ENCODE measurements around the gene KCTD13.
"Not testable (repeated sequence)": the region's sequence is repeated elsewhere in the genome, so short reads cannot be mapped to it uniquely, and the experiment has no call there.

The KCTD13 gene

GRCh38 chr16:29877266-29877961 lies 48.6 kb downstream of the KCTD13 start:
- no peak for DNase-seq (ENCODE audit: low spot score)

GRCh38 chr16:29876594-29877249 lies 49.3 kb downstream of the KCTD13 start:
- DNase-seq (ENCODE audit: low spot score): no peak

DNA sequence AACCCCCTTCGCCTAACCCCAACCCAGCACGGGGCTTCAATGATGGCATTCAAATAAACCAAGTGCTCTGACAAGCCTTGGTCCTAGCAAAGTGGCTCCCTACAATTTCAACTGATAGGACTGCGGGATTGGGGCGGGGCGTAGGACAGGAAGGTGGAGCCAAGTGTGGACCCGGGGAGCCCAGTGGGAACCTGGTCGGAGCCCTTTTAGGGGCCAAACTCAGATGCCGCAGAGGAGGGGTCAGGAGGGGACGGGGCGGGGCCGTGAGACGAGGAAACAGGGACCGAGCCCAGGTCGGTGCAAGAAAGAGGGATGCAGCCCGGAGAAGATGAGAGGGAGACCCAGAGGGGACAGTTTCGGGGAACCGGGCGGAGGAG lies 49.8 kb downstream of the KCTD13 start:
- no peak for DNase-seq (ENCODE audit: low spot score)

- no peak for DNase-seq (ENCODE audit: low spot score)
These were observed 50.8 kb downstream of the KCTD13 start for GRCh38 chr16:29875206-29875605.

DNA sequence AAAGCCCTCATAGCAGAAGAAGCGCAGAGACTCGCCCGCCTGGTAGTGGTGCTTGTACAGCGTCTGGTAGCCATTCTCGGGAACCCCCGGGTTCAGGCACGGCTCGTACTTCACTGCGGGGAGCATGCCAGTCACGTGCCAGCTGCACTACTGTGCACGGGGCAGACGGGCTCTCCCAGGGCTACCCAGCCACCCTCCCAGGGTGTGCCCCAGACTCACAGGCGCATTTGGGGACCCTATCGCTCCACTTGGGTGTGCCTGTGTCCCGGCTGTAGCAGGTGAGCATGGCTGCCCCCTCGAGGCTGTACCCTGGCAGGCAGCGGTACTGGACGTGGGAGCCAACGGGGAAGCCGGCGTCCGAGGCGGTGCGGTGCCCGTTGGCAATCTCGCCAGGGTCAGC lies 52.7 kb downstream of the KCTD13 start:
- no peak for DNase-seq (ENCODE audit: low spot score)

DNA sequence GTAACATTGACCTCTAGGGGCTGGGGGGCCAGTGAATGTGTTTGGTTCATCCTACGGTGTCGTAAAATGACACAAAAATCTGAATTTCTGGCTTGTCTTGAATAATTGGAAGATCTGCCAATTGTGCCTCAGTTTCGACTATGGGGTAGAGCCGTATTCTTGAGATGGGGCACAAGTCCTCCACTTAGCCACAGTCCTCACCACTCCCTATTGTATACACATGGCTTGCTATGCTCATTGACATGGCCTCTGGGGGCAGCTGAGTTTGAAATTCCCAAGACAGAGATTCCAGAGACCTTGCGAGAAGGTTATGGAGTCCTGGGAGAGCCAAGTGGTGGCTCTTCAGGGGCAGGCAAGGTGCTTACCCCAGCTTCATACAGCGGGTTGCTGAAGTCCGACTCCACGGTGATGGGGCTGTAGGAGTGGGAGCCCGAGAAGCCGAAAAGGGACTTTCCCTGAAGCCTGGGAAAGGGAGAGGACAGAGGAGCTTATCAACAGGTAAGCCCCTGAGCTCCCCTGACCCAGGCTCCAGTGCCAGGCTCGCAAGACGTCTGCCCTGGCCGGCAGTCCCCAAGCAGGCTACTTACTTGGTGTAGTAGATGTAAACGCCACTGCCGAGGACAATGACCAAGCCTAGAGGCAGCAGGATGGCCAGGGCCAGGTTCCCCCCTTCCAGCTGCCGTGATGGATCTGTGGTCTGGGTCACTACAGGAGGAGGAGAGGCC lies 54.0 kb downstream of the KCTD13 start:
- no peak for DNase-seq (ENCODE audit: low spot score)

DNA sequence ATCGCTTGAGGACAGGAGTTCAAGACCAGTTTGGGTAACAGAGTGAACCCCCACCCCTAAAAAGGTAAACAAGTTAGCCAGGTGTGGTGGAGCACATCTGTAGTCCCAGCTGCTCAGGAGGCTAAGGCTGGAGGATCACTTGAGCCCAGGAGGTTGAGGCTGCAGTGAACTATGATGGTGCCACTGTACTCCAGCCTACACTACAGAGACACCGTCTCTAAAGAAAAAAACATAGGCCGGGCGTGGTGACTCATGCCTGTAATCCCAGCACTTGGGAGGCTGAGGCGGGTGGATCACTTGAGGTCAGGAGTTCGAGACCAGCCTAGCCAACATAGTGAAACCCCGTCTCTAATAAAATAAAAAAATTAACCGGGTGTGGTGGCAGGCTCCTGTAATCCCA lies 57.0 kb downstream of the KCTD13 start:
- not testable (repeated sequence) for DNase-seq (ENCODE audit: low spot score)

DNA sequence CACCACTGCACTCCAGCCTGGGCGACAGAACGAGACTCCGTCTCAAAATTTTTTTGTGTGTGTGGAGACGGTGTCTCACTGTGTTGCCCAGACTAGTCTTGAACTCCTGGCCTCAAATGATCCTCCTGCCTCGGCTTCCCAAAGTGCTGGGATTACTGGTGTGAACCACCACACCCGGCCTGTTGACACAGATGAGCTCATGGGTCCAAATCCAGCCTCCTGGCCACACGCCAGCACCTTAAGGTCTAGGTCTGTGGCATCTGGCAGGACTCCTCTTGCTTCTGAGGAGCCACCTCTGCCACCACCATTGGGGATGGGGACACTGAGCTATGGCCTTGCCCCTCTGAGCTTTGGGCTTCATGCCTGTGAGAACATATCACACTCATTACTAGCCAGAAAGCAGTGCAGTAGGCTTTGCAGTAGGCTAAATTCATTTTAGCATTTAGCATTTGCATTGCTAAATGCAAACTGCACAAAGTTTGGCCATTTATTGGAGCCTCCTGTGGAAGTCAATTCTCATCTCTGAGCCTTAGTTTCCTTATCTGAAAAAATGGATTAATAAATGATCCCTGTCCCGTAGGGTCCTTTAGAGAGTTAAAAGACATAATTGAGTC lies 57.5 kb downstream of the KCTD13 start:
- DNase-seq (ENCODE audit: low spot score): no peak

GRCh38 chr16:29864205-29864604 lies 61.8 kb downstream of the KCTD13 start:
- DNase-seq (ENCODE audit: low spot score): no peak

GRCh38 chr16:29863669-29863984 lies 62.4 kb downstream of the KCTD13 start:
- DNase-seq (ENCODE audit: low spot score): no peak

- peak; percentile 91 for DNase-seq (ENCODE audit: low spot score)
These were observed 63.0 kb downstream of the KCTD13 start, which contains the start of gene CDIPT for GRCh38 chr16:29862884-29863668. TSS of gene CDIPT (minus strand) at chr16:29863226. CDS start at chr16:29862857, 369 bp downstream.

DNA sequence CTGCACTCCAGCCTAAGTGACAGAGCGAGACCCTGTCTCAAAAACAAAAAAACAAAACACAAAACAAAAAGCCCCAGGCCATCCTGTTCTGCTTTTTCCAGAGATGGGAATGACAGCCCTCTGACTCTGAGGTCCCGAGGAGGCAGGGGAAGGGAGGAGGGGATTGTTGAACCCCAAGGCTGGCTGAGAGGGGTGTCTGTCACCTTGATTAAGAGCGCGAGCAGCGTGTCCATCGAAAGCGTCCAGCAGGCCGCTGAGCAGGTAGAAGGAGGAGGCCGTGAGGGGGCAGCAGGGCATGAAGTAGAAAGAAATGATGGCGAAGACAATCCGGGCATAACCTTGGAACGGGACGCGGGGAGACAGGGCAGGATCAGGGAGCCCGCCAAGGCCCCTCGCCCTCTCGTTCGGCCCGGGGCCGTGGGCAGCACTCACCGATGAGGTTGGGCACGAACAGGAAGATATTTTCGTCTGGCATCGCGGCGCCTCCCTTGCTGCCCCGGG lies 63.6 kb downstream of the KCTD13 start:
- DNase-seq (ENCODE audit: low spot score): peak; percentile 34

DNA sequence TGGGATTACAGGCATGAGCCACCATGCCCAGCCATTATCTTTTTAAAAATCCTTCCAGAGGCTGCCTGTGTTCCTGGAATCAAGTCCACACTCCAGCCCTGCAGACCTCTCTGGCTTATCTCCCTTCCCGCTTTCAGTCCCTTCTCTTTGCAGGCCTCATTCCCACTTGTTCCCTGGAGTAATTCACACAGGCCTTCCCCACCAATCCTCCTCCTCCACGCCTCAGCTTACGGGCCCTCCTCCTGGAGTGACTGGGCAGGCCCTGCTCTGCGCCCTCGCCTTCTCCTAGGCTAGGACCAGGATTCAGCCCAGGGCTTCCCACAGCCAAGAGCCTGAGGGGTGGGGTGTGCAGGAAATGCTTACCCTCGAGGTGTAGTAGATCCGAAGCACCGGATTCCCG lies 65.8 kb downstream of the KCTD13 start:
- no peak for DNase-seq (ENCODE audit: low spot score)

DNA sequence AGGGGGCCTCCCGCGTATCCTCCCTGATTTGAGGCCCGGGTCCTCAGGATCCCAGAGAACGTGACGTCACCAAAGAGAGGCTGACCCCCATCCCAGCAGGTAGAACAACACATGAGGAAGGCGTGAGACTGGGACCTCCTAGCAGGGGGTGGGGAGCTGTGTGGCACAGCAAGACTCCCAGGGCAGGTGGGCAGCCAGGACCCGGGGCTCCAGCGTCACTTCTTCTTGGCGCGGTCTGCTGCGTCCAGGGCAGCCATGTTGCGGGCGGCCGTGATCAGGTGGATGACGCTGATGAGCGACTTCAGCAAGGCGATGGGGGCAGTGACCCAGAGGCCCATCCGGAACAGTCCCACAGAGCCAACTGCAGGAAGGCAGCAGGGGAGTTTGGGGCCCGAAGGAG lies 67.1 kb downstream of the KCTD13 start:
- no peak for DNase-seq (ENCODE audit: low spot score)

GRCh38 chr16:29858149-29858849 lies 67.7 kb downstream of the KCTD13 start:
- DNase-seq (ENCODE audit: low spot score): no peak

- DNase-seq (ENCODE audit: low spot score): no peak
These were observed 68.8 kb downstream of the KCTD13 start for GRCh38 chr16:29857133-29857760.
